Parathyroid adenoma (tissue), 2 donors: ENCODE measurements around the gene JPH3.

Source experiments
- H2AFZ ChIP-seq: fragments of 300-600 bp; sonication (generic); one replicate; pipeline ENCODE4 v1.7.0; 2017; ENCODE audit warnings: antibody characterized with exemption, mild to moderate bottlenecking
- H3K27ac ChIP-seq: fragments of 300-600 bp; sonication (generic); one replicate; pipeline ENCODE4 v1.7.0; 2017
- H3K27me3 ChIP-seq: fragments of 300-600 bp; sonication (generic); one replicate; pipeline ENCODE4 v1.7.0; 2017; ENCODE audit warnings: low read length; ENCODE audit not compliant: control insufficient read depth, insufficient read depth
- H3K36me3 ChIP-seq: fragments of 300-600 bp; sonication (generic); one replicate; pipeline ENCODE4 v1.7.0; 2017; ENCODE audit warnings: low read length; ENCODE audit not compliant: control insufficient read depth, insufficient read depth
- H3K4me1 ChIP-seq: fragments of 300-600 bp; sonication (generic); one replicate; pipeline ENCODE4 v1.7.0; 2017; ENCODE audit warnings: control low read depth
- H3K4me2 ChIP-seq: fragments of 300-600 bp; sonication (generic); one replicate; pipeline ENCODE4 v1.7.0; 2017; ENCODE audit warnings: low read length
- H3K4me3 ChIP-seq: fragments of 300-600 bp; sonication (generic); one replicate; pipeline ENCODE4 v1.7.0; 2017; ENCODE audit warnings: low read depth, low read length
- H3K79me2 ChIP-seq: fragments of 300-600 bp; sonication (generic); one replicate; pipeline ENCODE4 v1.7.0; 2017; ENCODE audit warnings: control low read depth
- H3K9ac ChIP-seq: fragments of 300-600 bp; sonication (generic); one replicate; pipeline ENCODE4 v1.7.0; 2017; ENCODE audit warnings: mild to moderate bottlenecking
- H3K9me3 ChIP-seq: fragments of 300-600 bp; sonication (generic); one replicate; pipeline ENCODE4 v1.7.0; 2017; ENCODE audit warnings: low read length; ENCODE audit not compliant: control insufficient read depth
- CTCF ChIP-seq: fragments of 300-600 bp; sonication (generic); IDR thresholded peaks from one replicate; pipeline ENCODE4 v1.7.0; 2017; ENCODE audit warnings: antibody characterized with exemption, mild to moderate bottlenecking
- donor health status: primary hyperparathyroidism.

Gene JPH3

GRCh38 chr16:87648698-87649487 is 46.6 kb downstream of the JPH3 start:
- Histone ChIP-seq H3K27ac (no peak overlapping the region), H3K27me3 (no peaks in the 10 kb centered on the region), H3K79me2 (no peaks in the 10 kb centered on the region), H3K4me2 (no peak overlapping the region), H3K9ac (no peak overlapping the region), H3K9me3 (no peaks in the 10 kb centered on the region), H3K4me3 (no peak overlapping the region), H3K4me1 (no peaks in the 10 kb centered on the region), H2AFZ (no peak overlapping the region), H3K36me3 (no peaks in the 10 kb centered on the region)
- TF ChIP-seq CTCF: no peak

GRCh38 chr16:87652386-87652785 is 50.1 kb downstream of the JPH3 start:
- no peaks in the 10 kb centered on the region for H3K79me2 ChIP-seq
- no peak overlapping the region for H3K4me2 ChIP-seq
- H3K9ac ChIP-seq: no peak overlapping the region
- H3K4me3 ChIP-seq: no peak overlapping the region
- no peaks in the 10 kb centered on the region for H3K9me3 ChIP-seq
- H3K27ac ChIP-seq: no peak overlapping the region
- H3K4me1 ChIP-seq: no peaks in the 10 kb centered on the region
- no peak overlapping the region for H2AFZ ChIP-seq
- TF ChIP-seq CTCF: no peak
- no peaks in the 10 kb centered on the region for H3K36me3 ChIP-seq
- H3K27me3 ChIP-seq: no peaks in the 10 kb centered on the region

GRCh38 chr16:87652799-87653198 is 50.5 kb downstream of the JPH3 start:
- H3K4me3 ChIP-seq: no peak overlapping the region
- no peak for TF ChIP-seq CTCF
- no peak overlapping the region for H2AFZ ChIP-seq
- H3K36me3 ChIP-seq: no peaks in the 10 kb centered on the region
- H3K4me2 ChIP-seq: no peak overlapping the region
- H3K27me3 ChIP-seq: no peaks in the 10 kb centered on the region
- no peaks in the 10 kb centered on the region for H3K79me2 ChIP-seq
- no peak overlapping the region for H3K9ac ChIP-seq
- H3K9me3 ChIP-seq: no peaks in the 10 kb centered on the region
- no peaks in the 10 kb centered on the region for H3K4me1 ChIP-seq
- no peak overlapping the region for H3K27ac ChIP-seq

GRCh38 chr16:87653234-87653633 is 50.9 kb downstream of the JPH3 start:
- no peak overlapping the region for H3K4me3 ChIP-seq
- H3K9ac ChIP-seq: no peak overlapping the region
- no peak overlapping the region for H3K27ac ChIP-seq
- no peak for TF ChIP-seq CTCF
- H3K27me3 ChIP-seq: no peaks in the 10 kb centered on the region
- no peaks in the 10 kb centered on the region for H3K36me3 ChIP-seq
- no peak overlapping the region for H2AFZ ChIP-seq
- H3K9me3 ChIP-seq: no peaks in the 10 kb centered on the region
- H3K4me1 ChIP-seq: no peaks in the 10 kb centered on the region
- no peaks in the 10 kb centered on the region for H3K79me2 ChIP-seq
- H3K4me2 ChIP-seq: no peak overlapping the region

- no peaks in the 10 kb centered on the region for H3K4me1 ChIP-seq
- H3K9ac ChIP-seq: no peak overlapping the region
- H3K9me3 ChIP-seq: no peaks in the 10 kb centered on the region
- H2AFZ ChIP-seq: no peak overlapping the region
- H3K27me3 ChIP-seq: no peaks in the 10 kb centered on the region
- H3K4me3 ChIP-seq: no peak overlapping the region
- H3K36me3 ChIP-seq: no peaks in the 10 kb centered on the region
- H3K27ac ChIP-seq: no peak overlapping the region
- H3K4me2 ChIP-seq: no peak overlapping the region
- TF ChIP-seq CTCF: no peak
- no peaks in the 10 kb centered on the region for H3K79me2 ChIP-seq
Measured at GRCh38 chr16:87654826-87655225, 52.5 kb downstream of the JPH3 start.
